GM19438 (cell line): ENCODE measurements around the gene FSD2.
"Not testable (repeated sequence)": the region's sequence is repeated elsewhere in the genome, so short reads cannot be mapped to it uniquely, and the experiment has no call there.

ENCODE experiments used
- ATAC-seq: cut with Tn5 transposase; IDR thresholded peaks from one replicate; pipeline ENCODE4 v1.9.1; 2021; ENCODE audit warnings: low read depth; ENCODE audit not compliant: unreplicated experiment

Gene FSD2

DNA sequence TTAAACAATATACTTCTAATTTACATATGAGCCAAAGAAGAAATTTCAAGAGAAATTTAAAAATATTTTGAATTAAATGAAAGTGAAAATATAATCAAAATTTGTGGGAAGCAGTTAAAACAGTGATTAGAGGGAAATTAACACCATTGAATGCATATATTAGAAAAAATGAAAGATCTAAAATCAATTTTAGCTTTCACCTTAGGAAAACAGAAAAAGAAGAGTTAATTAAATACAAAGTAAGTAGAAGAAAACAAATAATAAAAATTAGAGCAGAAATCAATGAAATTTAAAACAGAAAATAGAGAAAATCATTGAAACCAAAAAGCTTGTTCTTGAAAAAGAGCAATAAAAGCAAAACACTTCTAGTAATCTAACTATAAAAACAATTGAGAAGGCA, 57.6 kb downstream of the FSD2 start:
- no peak for ATAC-seq

DNA sequence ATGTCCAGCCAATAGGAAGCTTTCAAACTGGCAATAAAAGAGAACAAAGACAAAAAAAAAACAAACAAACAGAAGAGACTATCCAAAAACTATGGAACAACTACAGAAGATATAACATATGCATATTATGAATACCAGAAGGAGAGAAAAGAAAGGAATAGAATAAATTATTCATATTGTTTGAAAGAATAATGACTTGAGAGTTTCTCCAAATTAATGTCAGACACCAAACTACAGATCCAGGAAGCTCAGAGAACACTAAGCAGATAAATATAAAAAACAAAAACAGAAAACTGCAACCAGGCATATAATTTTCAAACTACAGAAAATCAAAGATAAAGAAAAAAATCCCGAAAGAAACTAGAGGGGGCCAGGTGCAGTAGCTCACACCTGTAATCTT, 62.1 kb downstream of the FSD2 start:
- no peak for ATAC-seq

DNA sequence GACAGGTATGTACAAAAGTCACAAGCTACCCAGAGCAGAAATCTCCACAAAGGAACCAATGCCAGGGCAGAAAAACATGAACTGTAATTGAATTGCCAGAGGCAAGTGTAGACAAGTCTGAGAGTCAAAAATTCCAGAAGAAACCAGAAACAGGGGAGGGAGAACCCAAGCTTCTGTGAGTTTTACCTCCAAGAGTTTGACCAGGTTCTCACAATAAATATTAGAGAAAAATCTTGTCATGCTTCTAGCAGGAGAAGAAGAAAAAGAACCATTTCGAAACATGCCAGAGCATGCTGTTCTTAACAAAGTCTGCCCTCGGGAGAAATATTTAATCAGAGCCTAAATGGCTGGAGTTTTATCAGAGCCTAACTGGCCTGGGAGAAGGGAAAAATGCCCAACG, 63.7 kb downstream of the FSD2 start:
- ATAC-seq, result no peak

DNA sequence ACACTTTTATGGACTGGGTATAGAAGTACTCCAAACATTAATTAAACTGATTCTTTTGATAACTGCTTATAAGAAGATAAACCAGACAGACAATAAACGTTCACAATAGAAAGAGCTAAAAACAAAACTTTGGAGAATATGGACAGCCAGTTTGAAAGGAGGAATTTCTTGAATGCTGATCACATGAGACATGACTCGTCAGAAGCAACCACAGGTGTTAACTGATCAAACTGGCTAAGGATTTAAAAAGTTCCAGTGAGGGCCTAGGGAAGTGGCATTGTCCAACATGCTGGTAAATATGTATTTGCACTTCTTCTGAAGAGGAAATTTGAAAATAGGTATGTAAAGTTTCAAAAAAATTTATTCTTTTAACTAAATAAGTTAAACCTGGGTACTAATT, 66.8 kb downstream of the FSD2 start:
- ATAC-seq, result no peak

DNA sequence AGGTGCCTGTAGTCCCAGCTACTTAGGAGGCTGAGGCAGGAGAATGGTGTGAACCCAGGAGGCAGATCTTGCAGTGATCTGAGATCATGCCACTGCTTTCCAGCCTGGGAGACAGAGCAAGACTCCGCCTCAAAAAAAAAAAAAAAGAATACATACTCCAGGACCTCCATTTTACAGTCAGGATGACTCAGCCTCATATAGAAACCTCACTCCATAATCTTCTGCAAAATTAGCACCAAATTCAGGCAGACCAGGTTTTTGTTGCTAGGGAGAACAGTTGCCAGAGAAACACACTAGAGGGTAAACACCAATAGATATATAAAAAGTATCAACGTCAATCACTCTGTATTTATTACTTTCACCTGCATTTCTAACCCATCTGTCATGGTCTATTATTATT, 67.9 kb downstream of the FSD2 start:
- ATAC-seq, result no peak

DNA sequence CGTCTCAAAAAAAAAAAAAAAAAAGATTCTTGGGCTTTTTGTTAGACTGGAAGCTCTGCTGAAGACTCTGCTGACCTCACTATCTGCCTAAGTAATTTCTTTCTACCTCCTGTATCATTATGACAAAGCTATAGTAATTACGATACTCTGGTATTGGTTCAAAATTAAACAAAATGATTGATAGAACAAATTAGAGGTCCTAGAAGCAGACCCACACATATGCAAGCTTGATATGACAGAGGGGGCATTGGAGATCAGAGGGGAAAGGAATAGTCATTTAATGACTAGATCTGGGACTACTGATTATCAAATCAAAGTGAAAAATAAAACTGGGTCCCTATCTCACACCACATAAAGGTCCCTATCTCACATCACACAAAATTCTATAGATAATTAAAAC, 74.3 kb downstream of the FSD2 start:
- no peak for ATAC-seq

DNA sequence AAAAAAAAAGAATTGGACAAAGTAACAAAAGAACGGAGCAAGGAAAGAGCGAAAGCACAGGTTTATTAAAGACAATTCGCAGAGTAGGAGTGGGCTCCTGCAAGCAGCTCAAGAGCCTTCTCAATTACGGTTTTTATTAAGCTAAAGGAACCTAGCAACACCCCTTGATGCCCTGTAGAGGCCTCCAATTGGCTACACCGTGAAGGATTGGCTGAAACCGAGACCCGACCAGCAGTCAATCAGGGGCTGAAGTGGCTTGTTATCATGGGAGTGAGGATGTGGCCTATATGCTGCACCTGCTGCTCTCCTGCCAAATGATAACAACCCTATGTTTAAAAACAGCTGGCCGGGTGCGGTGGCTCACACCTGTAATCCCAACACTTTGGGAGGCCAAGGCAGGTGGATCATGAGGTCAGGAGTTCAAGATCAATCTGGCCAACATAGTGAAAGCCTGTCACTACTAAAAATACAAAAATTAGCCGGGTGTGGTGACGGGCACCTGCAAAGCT, 75.8 kb downstream of the FSD2 start:
- no peak for ATAC-seq

DNA sequence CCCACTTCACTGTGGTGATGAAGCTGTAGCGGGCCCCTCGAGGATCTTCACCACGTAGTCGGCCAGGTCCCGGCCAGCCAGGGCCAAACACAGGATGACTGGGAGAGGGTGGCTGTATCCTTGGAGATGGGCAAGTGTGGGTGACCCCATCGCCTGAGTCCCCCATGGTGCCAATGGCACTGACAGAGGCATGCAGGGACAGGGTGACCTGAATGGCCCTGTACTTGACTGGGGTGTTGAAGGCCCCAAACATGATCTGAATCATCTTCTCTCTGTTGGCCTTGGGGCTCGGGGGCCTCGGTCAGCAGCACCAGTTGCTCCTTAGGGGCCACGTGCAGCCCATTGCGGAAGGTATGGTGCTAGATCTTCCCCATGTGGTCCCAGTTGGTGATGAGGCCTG, 79.1 kb downstream of the FSD2 start:
- no peak for ATAC-seq

DNA sequence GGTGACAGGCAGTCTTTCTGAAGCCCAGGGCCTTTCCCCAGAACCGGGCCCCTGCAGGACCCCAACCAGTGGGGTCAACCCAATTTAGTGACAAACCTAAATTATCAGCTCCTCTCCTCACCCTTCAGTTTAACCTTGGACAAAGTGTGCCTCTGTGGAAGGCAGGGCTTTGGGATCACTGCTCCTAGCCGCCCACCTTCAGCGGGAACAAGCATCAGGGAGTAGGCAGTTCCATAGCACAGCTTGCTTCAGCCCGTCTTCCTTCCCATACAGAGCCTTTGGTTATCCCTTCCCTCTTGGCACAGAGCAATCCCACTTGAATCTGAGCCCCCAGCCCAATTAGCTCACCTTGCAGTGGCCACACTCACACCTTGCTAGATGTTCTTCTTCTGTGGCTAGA, 90.9 kb downstream of the FSD2 start:
- ATAC-seq, result no peak

DNA sequence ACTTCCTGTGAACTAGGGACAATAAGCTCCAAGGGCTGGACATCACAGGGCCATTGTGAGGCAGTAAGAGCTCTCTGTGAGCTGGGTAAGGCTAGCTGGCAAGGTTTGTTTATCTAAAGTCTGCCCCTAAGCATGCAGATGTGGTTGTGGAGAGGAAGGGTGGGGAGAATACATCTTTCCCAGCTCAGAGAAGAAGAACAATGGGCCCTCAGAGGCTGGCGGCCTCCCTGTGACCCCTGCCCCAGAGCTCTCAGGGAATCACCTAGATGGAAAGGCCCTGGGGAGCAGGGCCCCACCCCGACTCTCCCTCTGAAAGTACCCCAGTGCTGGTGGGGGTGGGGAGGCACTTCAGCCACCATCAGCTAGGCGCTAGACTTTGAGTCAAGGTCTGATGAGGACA, 91.9 kb downstream of the FSD2 start:
- ATAC-seq, result no peak

DNA sequence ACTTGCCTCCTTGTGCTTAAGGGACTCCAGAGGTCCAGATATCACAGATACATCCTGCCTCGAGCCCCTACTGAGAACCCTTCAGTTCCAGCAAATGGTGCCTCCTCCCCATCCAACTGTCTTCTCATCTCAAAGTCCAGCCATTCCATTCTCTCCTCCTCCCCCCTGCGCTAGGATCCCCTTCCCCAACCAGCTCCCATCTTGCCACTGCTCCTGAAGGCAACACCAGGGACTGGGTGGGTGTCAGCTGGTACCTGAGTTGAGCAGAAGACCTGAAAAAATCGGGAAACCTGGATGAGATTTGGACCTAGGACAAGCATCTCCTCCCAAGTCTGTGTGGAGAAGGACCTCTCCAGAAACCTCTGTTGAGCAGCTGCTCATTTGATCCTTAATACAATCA, 93.8 kb downstream of the FSD2 start:
- ATAC-seq, result no peak

DNA sequence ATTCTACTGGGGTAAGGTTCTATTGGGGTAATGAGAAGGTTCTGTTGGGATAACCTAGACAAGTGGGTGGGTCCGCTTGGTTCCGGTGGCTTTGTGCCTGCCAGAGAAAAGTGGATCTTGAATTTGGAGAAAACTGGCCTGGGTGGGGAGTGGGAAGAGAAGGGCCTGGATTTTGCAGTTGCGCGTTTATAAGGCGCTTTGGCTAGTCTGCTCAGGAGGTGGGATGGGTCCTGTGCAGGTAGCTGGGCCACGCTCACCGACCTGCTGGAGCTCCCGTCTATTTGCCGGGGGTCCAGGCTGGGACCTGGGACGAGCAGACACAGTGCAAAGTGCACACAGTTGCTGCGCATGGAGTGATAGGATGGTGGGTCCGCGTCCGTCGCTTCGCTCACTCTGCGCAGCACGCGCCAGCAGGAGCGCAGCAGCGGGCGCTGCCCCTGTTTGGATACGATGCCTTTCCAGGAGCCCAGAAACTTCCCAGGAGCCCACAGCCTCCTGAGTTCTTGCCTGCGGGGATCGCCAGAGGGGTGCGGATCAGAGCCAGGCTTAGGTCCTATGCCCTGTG, 94.9 kb downstream of the FSD2 start:
- ATAC-seq, result no peak

DNA sequence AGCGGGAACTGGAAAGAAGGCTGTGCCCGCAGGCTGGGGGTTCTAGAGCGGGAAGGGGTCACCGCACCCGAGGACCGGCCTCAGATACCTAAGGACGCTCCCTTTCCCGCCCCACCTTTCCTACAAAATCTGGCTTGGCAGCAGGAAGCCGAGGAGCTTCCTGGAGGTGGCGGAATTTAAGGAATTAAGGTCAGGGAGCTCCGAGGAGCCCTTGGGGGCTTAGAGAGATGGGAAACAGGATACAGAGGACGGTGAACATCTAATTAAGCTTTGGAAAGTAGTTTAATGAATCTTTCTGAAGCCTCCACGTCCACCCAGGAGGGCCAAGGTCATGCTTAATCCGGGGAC, 95.7 kb downstream of the FSD2 start:
- no peak for ATAC-seq

DNA sequence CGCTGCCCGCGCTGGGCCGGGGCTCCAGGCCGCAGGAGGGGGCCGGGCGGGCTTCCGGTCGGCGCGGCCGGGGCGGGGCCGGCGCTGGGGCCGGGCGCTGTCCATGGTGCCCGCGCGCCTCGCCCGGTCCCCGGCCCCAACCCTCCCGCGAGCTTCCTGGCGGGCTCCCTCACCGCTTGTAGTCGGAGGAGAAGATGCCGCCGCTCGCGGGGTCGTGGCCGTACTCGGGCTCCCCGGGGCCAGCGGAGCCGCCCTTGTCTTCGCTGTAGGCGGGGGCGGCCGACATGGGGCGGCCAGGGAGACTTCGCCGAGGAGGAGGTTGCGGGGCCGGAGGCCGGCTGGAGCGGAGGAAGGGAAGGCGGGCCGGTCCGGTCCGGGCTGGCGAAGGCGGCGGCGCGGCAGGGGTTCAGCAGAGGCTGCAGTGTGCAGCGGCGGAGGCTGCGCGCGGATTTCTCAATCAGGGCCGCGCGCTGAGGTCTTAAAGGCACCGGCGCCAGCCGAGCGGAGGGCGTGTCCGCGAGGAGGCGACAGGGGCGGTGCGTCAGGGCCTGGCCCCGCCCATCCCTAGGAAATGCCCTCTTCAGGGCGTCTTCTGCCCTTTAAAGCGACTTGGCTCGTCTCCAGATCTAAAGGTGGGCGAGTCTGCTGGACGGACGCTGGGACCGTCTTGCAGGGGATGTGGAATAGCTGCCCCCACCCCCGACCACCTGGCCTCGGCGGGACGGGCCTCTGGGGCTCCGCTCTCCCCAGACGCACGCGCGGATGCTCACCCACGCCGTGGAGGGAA, 96.3 kb downstream of the FSD2 start, which contains the start of gene AP3B2:
TSS of gene AP3B2 (minus strand) at position 455 of the 787 bp plus-strand sequence. CDS start at position 286, 169 bp downstream.
- peak; percentile 90 for ATAC-seq

DNA sequence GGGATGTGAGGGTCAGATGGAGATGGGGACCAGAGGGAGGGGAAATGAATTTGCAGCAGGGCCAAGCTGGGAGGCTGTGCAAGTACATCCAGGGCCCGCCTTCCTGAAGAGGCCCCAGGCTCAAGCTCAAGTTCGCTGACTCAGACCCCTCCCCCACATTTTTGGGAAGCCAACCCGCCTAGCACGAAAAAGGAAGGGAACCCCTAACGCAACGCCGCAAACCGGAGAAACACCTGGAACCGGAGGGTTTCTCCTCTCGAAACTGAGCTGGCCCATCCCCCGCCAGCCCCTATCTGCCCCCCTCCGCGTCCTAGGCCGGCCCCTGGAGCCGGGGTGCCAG, 96.8 kb downstream of the FSD2 start:
- no peak for ATAC-seq

DNA sequence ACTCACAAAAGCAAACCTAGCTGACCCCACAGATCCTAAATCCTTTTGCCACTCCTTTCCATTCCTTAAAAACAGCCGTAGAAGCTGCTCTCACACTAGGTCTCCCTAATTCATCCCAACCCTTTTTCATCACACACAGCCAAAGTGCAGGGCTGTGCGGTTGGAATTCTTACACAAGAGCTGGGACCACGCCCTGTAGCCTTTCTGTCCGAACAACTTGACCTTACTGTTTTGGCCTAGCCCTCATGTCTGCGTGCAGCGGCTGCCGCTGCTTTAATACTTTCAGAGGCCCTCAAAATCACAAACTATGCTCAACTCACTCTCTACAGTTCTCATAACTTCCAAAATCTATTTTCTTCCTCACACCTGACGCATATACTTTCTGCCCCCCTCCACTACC, 100.0 kb downstream of the FSD2 start:
- not testable (repeated sequence) for ATAC-seq
